T-helper 2 cell treated with Interferon-gamma antibody and Interleukin-4, amounts not matched to agents 5 μg/mL and 100 μg/mL, for 36 hours (primary cell): ENCODE data around the gene GABRB2.

Experiments
- DNase-seq: peaks from one replicate; pipeline ENCODE4 v3.0.0; 2021; ENCODE audit warnings: low spot score
- H3K27ac Mint-ChIP-seq: one replicate; pipeline ENCODE4 v1.8.0; 2021; ENCODE audit warnings: mild to moderate bottlenecking, mixed read lengths
- H3K27me3 Mint-ChIP-seq: one replicate; pipeline ENCODE4 v1.8.0; 2021; ENCODE audit warnings: low read depth, mixed read lengths
- H3K36me3 Mint-ChIP-seq: one replicate; pipeline ENCODE4 v1.8.0; 2021; ENCODE audit warnings: low read depth, mixed read lengths
- H3K4me1 Mint-ChIP-seq: one replicate; pipeline ENCODE4 v1.8.0; 2021; ENCODE audit warnings: low read depth, mixed read lengths
- H3K4me3 Mint-ChIP-seq: one replicate; pipeline ENCODE4 v1.8.0; 2022; ENCODE audit warnings: mild to moderate bottlenecking, moderate library complexity, mixed read lengths
- H3K9me3 Mint-ChIP-seq: one replicate; pipeline ENCODE4 v1.8.0; 2021; ENCODE audit warnings: mixed read lengths

Gene GABRB2

GRCh38 chr5:161391724-161392123 lies 154.8 kb downstream of the GABRB2 start:
- no peak overlapping the region for H3K4me3 Mint-ChIP-seq

GRCh38 chr5:161391016-161391415 lies 155.5 kb downstream of the GABRB2 start:
- Mint-ChIP-seq H3K4me3 (no peak overlapping the region), H3K9me3 (no peaks in the 10 kb centered on the region), H3K27ac (no peak overlapping the region), H3K4me1 (no peaks in the 10 kb centered on the region), H3K36me3 (no peaks in the 10 kb centered on the region), H3K27me3 (no peaks in the 10 kb centered on the region)
- DNase-seq = no peak

More at GRCh38 chr5:161391724-161392123, 154.8 kb downstream of the GABRB2 start:
- Mint-ChIP-seq H3K27ac (no peak overlapping the region), H3K9me3 (no peaks in the 10 kb centered on the region), H3K36me3 (no peaks in the 10 kb centered on the region), H3K27me3 (no peaks in the 10 kb centered on the region), H3K4me1 (no peaks in the 10 kb centered on the region)
- DNase-seq = no peak

GRCh38 chr5:161387121-161387520 lies 159.4 kb downstream of the GABRB2 start:
- Mint-ChIP-seq H3K4me1 (no peaks in the 10 kb centered on the region), H3K36me3 (no peaks in the 10 kb centered on the region), H3K9me3 (no peaks in the 10 kb centered on the region), H3K27me3 (no peaks in the 10 kb centered on the region), H3K27ac (no peak overlapping the region), H3K4me3 (no peak overlapping the region)
- no peak for DNase-seq

GRCh38 chr5:161385027-161385426 lies 161.5 kb downstream of the GABRB2 start:
- Mint-ChIP-seq H3K9me3 (no peaks in the 10 kb centered on the region), H3K27ac (no peak overlapping the region), H3K4me3 (no peak overlapping the region), H3K4me1 (no peaks in the 10 kb centered on the region), H3K27me3 (no peaks in the 10 kb centered on the region), H3K36me3 (no peaks in the 10 kb centered on the region)
- no peak for DNase-seq

GRCh38 chr5:161382685-161383084 lies 163.8 kb downstream of the GABRB2 start:
- DNase-seq = no peak
- no peaks in the 10 kb centered on the region for H3K9me3 Mint-ChIP-seq

GRCh38 chr5:161380486-161380885 lies 166.0 kb downstream of the GABRB2 start:
- Mint-ChIP-seq H3K4me3 (no peak overlapping the region), H3K4me1 (no peaks in the 10 kb centered on the region), H3K27ac (no peak overlapping the region), H3K27me3 (no peaks in the 10 kb centered on the region), H3K9me3 (no peaks in the 10 kb centered on the region), H3K36me3 (no peaks in the 10 kb centered on the region)
- DNase-seq = no peak

More at GRCh38 chr5:161382685-161383084, 163.8 kb downstream of the GABRB2 start:
- Mint-ChIP-seq H3K4me3 (no peak overlapping the region), H3K27me3 (no peaks in the 10 kb centered on the region), H3K36me3 (no peaks in the 10 kb centered on the region), H3K4me1 (no peaks in the 10 kb centered on the region), H3K27ac (no peak overlapping the region)

- no peak overlapping the region for H3K4me3 Mint-ChIP-seq
- H3K27me3 Mint-ChIP-seq = no peaks in the 10 kb centered on the region
- H3K9me3 Mint-ChIP-seq = no peaks in the 10 kb centered on the region
- no peak for DNase-seq
- H3K27ac Mint-ChIP-seq = no peak overlapping the region
- H3K36me3 Mint-ChIP-seq = no peaks in the 10 kb centered on the region
- H3K4me1 Mint-ChIP-seq = no peaks in the 10 kb centered on the region
Observed at GRCh38 chr5:161378701-161379100, 167.8 kb downstream of the GABRB2 start.

- DNase-seq = no peak
- Mint-ChIP-seq H3K27ac (no peak overlapping the region), H3K9me3 (no peaks in the 10 kb centered on the region), H3K36me3 (no peaks in the 10 kb centered on the region), H3K4me1 (no peaks in the 10 kb centered on the region), H3K27me3 (no peaks in the 10 kb centered on the region), H3K4me3 (no peak overlapping the region)
Observed at GRCh38 chr5:161376034-161376433, 170.5 kb downstream of the GABRB2 start.

GRCh38 chr5:161373345-161373707 lies 173.2 kb downstream of the GABRB2 start:
- no peak for DNase-seq
- Mint-ChIP-seq H3K36me3 (no peaks in the 10 kb centered on the region), H3K27me3 (no peaks in the 10 kb centered on the region), H3K9me3 (no peaks in the 10 kb centered on the region), H3K4me3 (no peak overlapping the region), H3K27ac (no peak overlapping the region), H3K4me1 (no peaks in the 10 kb centered on the region)

GRCh38 chr5:161372682-161373344 lies 173.7 kb downstream of the GABRB2 start:
- Mint-ChIP-seq H3K9me3 (no peaks in the 10 kb centered on the region), H3K27ac (no peak overlapping the region), H3K4me3 (no peak overlapping the region), H3K36me3 (no peaks in the 10 kb centered on the region), H3K27me3 (no peaks in the 10 kb centered on the region), H3K4me1 (no peaks in the 10 kb centered on the region)
- no peak for DNase-seq

GRCh38 chr5:161369022-161369421 lies 177.5 kb downstream of the GABRB2 start:
- H3K36me3 Mint-ChIP-seq = no peaks in the 10 kb centered on the region
- H3K27ac Mint-ChIP-seq = no peak overlapping the region
- no peaks in the 10 kb centered on the region for H3K9me3 Mint-ChIP-seq
- no peak for DNase-seq
- H3K4me3 Mint-ChIP-seq = no peak overlapping the region
- H3K4me1 Mint-ChIP-seq = no peaks in the 10 kb centered on the region
- no peaks in the 10 kb centered on the region for H3K27me3 Mint-ChIP-seq

GRCh38 chr5:161358446-161358845 lies 188.1 kb downstream of the GABRB2 start:
- Mint-ChIP-seq H3K36me3 (no peaks in the 10 kb centered on the region), H3K4me3 (no peak overlapping the region), H3K27me3 (no peaks in the 10 kb centered on the region), H3K4me1 (no peaks in the 10 kb centered on the region), H3K9me3 (no peaks in the 10 kb centered on the region), H3K27ac (no peak overlapping the region)
- DNase-seq = no peak

GRCh38 chr5:161344234-161344633 lies 202.3 kb downstream of the GABRB2 start:
- no peaks in the 10 kb centered on the region for H3K36me3 Mint-ChIP-seq
- H3K4me3 Mint-ChIP-seq = no peak overlapping the region
- no peak overlapping the region for H3K27ac Mint-ChIP-seq
- DNase-seq = no peak
- H3K4me1 Mint-ChIP-seq = no peaks in the 10 kb centered on the region
- no peaks in the 10 kb centered on the region for H3K27me3 Mint-ChIP-seq
- H3K9me3 Mint-ChIP-seq = no peaks in the 10 kb centered on the region

- Mint-ChIP-seq H3K27ac (no peak overlapping the region), H3K4me1 (no peaks in the 10 kb centered on the region), H3K9me3 (no peaks in the 10 kb centered on the region), H3K36me3 (no peaks in the 10 kb centered on the region), H3K4me3 (no peak overlapping the region), H3K27me3 (no peaks in the 10 kb centered on the region)
- no peak for DNase-seq
Observed at GRCh38 chr5:161342886-161343285, 203.6 kb downstream of the GABRB2 start.

- H3K4me3 Mint-ChIP-seq = no peak overlapping the region
- no peak overlapping the region for H3K27ac Mint-ChIP-seq
- no peaks in the 10 kb centered on the region for H3K27me3 Mint-ChIP-seq
- no peaks in the 10 kb centered on the region for H3K4me1 Mint-ChIP-seq
- H3K9me3 Mint-ChIP-seq = no peaks in the 10 kb centered on the region
- no peak for DNase-seq
- no peaks in the 10 kb centered on the region for H3K36me3 Mint-ChIP-seq
Observed at GRCh38 chr5:161340012-161340411, 206.5 kb downstream of the GABRB2 start.
